Measurements from ENCODE around the gene SEMA3F.

DNA sequence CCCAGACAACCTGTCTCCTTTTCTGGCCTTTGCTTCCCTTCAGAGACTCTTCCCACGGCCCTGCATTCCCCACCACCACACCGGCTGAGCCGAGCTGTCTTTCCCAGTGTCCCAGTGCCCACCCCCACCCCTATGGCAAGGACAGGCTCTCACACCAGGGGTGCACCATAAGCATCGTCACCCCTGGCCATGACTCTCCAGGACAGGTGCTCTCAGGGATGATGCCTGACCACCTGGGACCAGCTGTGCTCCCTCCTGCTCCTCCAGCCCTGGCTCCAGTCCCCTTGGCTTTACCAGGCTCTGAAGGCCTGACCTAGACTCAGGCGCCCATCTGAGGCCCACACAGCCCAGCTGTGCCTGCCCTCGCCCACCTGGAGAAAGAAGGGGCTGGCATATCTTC lies 17.6 kb upstream of the SEMA3F start:
- TF ChIP-seq, protein P1, sequence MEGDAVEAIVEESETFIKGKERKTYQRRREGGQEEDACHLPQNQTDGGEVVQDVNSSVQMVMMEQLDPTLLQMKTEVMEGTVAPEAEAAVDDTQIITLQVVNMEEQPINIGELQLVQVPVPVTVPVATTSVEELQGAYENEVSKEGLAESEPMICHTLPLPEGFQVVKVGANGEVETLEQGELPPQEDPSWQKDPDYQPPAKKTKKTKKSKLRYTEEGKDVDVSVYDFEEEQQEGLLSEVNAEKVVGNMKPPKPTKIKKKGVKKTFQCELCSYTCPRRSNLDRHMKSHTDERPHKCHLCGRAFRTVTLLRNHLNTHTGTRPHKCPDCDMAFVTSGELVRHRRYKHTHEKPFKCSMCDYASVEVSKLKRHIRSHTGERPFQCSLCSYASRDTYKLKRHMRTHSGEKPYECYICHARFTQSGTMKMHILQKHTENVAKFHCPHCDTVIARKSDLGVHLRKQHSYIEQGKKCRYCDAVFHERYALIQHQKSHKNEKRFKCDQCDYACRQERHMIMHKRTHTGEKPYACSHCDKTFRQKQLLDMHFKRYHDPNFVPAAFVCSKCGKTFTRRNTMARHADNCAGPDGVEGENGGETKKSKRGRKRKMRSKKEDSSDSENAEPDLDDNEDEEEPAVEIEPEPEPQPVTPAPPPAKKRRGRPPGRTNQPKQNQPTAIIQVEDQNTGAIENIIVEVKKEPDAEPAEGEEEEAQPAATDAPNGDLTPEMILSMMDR (IDR thresholded peaks at IDR 0.05; ENCODE audit: insufficient read depth, low read length, poor library complexity, severe bottlenecking): no peak
- TF ChIP-seq EZH2phosphoT487 (conservative IDR thresholded peaks at IDR 0.05; ENCODE audit: low read length): no peak

Measured in SU-DHL-6 (cell line).